SK-N-SH (cell line): ENCODE data around the gene C17orf113. TPM values are rescaled to one million over a fixed set of nuclear protein-coding genes. Genes with fewer than 3 reads are reported as not detected.
A peak's percentile ranks its signal among the peaks of the same experiment; 100 is the strongest.

Experiments
- CTCF ChIA-PET: fragments of 300-600, 350-600 bp; formaldehyde crosslinking; extraction: SDS; loops from one replicate; lab custom pipeline; 2021; lab: Yijun Ruan, JAX
- POLR2A ChIA-PET: fragments of 350-600 bp; sonication (Branson Sonifier 250); formaldehyde crosslinking; extraction: SDS; loops from one replicate; lab custom pipeline; 2020; ENCODE audit warnings: antibody characterized with exemption, inconsistent platforms; lab: Yijun Ruan, JAX
- DNase-seq: peaks from one replicate; pipeline ENCODE4 v3.0.0; 2012
- H2AFZ ChIP-seq: fragments of 200-600 bp; sonication (generic); 2 replicates; pipeline ENCODE4 v1.8.1; 2016; ENCODE audit warnings: antibody characterized with exemption, mild to moderate bottlenecking, low read depth
- H3F3A ChIP-seq: fragments of 200-600 bp; sonication (generic); replicated peaks from 2 replicates; pipeline ENCODE3; 2016; ENCODE audit warnings: antibody characterized with exemption, mild to moderate bottlenecking; ENCODE audit not compliant: insufficient read depth
- H3K27ac ChIP-seq, 2 experiments: fragments of 200-500 bp in 1 of 2; fragments of 200-600 bp in 1 of 2; sonication (Bioruptor generic) in 1 of 2; sonication (generic), shearing (Covaris generic) in 1 of 2; 2 replicates each; pipeline versions ENCODE4 v1.5.1 to v1.6.1; 2014 to 2016; ENCODE audit warnings: low read depth in 2 of 2, inconsistent platforms in 1 of 2, low read length in 1 of 2, mild to moderate bottlenecking in 1 of 2, mixed read lengths in 1 of 2
- H3K27me3 ChIP-seq: fragments of 200-600 bp; sonication (generic), shearing (Covaris generic); 2 replicates; pipeline ENCODE4 v1.6.1; 2016; ENCODE audit warnings: mixed run types; ENCODE audit not compliant: insufficient read depth
- H3K36me3 ChIP-seq, 2 experiments: fragments of 200-500 bp in 1 of 2; fragments of 200-600 bp in 1 of 2; sonication (Bioruptor generic) in 1 of 2; sonication (generic) in 1 of 2; replicated peaks in 1 of 2; 2 replicates each; pipeline versions ENCODE3 to v1.5.1; 2014 to 2016; ENCODE audit warnings: low read length in 1 of 2, mild to moderate bottlenecking in 1 of 2; ENCODE audit not compliant: insufficient read depth in 2 of 2, control insufficient read depth in 1 of 2
- H3K4me1 ChIP-seq, 2 experiments: fragments of 200-500 bp in 1 of 2; fragments of 200-600 bp in 1 of 2; sonication (Bioruptor generic) in 1 of 2; sonication (generic), shearing (Covaris generic) in 1 of 2; 2 replicates each; pipeline versions ENCODE4 v1.5.1 to v1.6.1; 2014 to 2016; ENCODE audit warnings: low read depth in 1 of 2, low read length in 1 of 2, mixed run types in 1 of 2; ENCODE audit not compliant: insufficient read depth in 2 of 2, control insufficient read depth in 1 of 2
- H3K4me2 ChIP-seq: fragments of 200-600 bp; sonication (generic), shearing (Covaris generic); 2 replicates; pipeline ENCODE4 v1.6.1; 2017; ENCODE audit warnings: mixed run types
- H3K4me3 ChIP-seq, 2 experiments: fragments of 200-500 bp in 1 of 2; fragments of 200-600 bp in 1 of 2; sonication (Bioruptor generic) in 1 of 2; sonication (generic), shearing (Covaris generic) in 1 of 2; 2 replicates each; pipeline versions ENCODE4 v1.5.1 to v1.8.1; 2014 to 2016; ENCODE audit warnings: low read depth in 2 of 2, inconsistent platforms in 1 of 2, low read length in 1 of 2, mild to moderate bottlenecking in 1 of 2, mixed read lengths in 1 of 2, moderate library complexity in 1 of 2
- H3K79me2 ChIP-seq: fragments of 200-600 bp; sonication (generic); 2 replicates; pipeline ENCODE4 v1.8.1; 2017; ENCODE audit warnings: mild to moderate bottlenecking; ENCODE audit not compliant: insufficient read depth
- H3K9ac ChIP-seq: fragments of 200-600 bp; sonication (generic); 2 replicates; pipeline ENCODE4 v1.6.1; 2017; ENCODE audit warnings: mixed run types
- H3K9me2 ChIP-seq: fragments of 200-600 bp; sonication (generic); 2 replicates; pipeline ENCODE4 v1.6.1; 2017; ENCODE audit warnings: mixed run types
- H3K9me3 ChIP-seq: fragments of 200-600 bp; sonication (generic); 2 replicates; pipeline ENCODE4 v1.6.1; 2017; ENCODE audit warnings: mixed run types, mild to moderate bottlenecking, moderate library complexity
- H4K20me1 ChIP-seq: fragments of 200-600 bp; sonication (generic); 2 replicates; pipeline ENCODE4 v1.6.1; 2017; ENCODE audit warnings: mild to moderate bottlenecking, mixed run types; ENCODE audit not compliant: insufficient read depth
- ELF1 ChIP-seq: IDR thresholded peaks from 2 replicates; pipeline ENCODE4 v1.4.0; 2012
- EP300 ChIP-seq, 2 experiments: IDR thresholded peaks; 2 replicates each; pipeline versions ENCODE4 v1.4.0 to v1.6.1; 2012; ENCODE audit warnings: borderline replicate concordance in 1 of 2, low read depth in 1 of 2, low read length in 1 of 2
- FOSL2 ChIP-seq: IDR thresholded peaks from 2 replicates; pipeline ENCODE4 v1.4.0; 2012; ENCODE audit warnings: low read depth, mild to moderate bottlenecking, moderate library complexity, borderline replicate concordance
- FOXM1 ChIP-seq: IDR thresholded peaks from 2 replicates; pipeline ENCODE4 v1.4.0; 2012; ENCODE audit warnings: low read depth, mild to moderate bottlenecking
- GABPA ChIP-seq: IDR thresholded peaks from 2 replicates; pipeline ENCODE4 v1.4.0; 2012; ENCODE audit warnings: low read depth, mild to moderate bottlenecking
- GATA2 ChIP-seq: sonication (generic); formaldehyde crosslinking; IDR thresholded peaks from 2 replicates; pipeline ENCODE4 v1.5.0; 2020; ENCODE audit warnings: mild to moderate bottlenecking, missing genetic modification reagents
- JUND ChIP-seq: IDR thresholded peaks from 2 replicates; pipeline ENCODE4 v1.4.0; 2012
- MEF2A ChIP-seq: IDR thresholded peaks from 2 replicates; pipeline ENCODE4 v1.4.0; 2012; ENCODE audit warnings: low read depth, borderline replicate concordance
- NRF1 ChIP-seq: IDR thresholded peaks from 2 replicates; pipeline ENCODE4 v1.6.1; 2012; ENCODE audit warnings: low read depth, mild to moderate bottlenecking, low read length
- POLR2AphosphoS5 ChIP-seq: IDR thresholded peaks from 2 replicates; pipeline ENCODE4 v1.6.1; 2012; ENCODE audit warnings: low read depth, low read length
- RAD21 ChIP-seq: IDR thresholded peaks from 2 replicates; pipeline ENCODE4 v1.6.1; 2012; ENCODE audit warnings: mild to moderate bottlenecking, low read length
- RCOR1 ChIP-seq: fragments of 150-350 bp; IDR thresholded peaks from 2 replicates; pipeline ENCODE4 v1.6.1; 2017; ENCODE audit warnings: antibody characterized with exemption, low read length
- RFX5 ChIP-seq: IDR thresholded peaks from 2 replicates; pipeline ENCODE4 v1.6.1; 2012; ENCODE audit warnings: mild to moderate bottlenecking, improper control_type of control experiment, low read length
- RXRA ChIP-seq: IDR thresholded peaks from 2 replicates; pipeline ENCODE4 v1.4.0; 2012; ENCODE audit warnings: low read depth, mild to moderate bottlenecking, borderline replicate concordance
- SIN3A ChIP-seq: IDR thresholded peaks from 2 replicates; pipeline ENCODE4 v1.6.1; 2012; ENCODE audit warnings: low read depth, mild to moderate bottlenecking, low read length, moderate library complexity, borderline replicate concordance
- YY1 ChIP-seq: IDR thresholded peaks from 2 replicates; pipeline ENCODE4 v1.4.0; 2012; ENCODE audit warnings: low read depth, mild to moderate bottlenecking
- WGBS: methylation state at CpG from one replicate; pipeline ENCODE4 v1.1.6; 2017; ENCODE audit warnings: low lambda C conversion rate; 5-methylcytosine and 5-hydroxymethylcytosine counted together
- polyA plus RNA-seq, 3 experiments: library from polyadenylated mRNA; depleted of rRNA; stranded (reverse); fragments of >200 nt; gene quantifications; 2 replicates each; pipeline ENCODE4 v1.2.3, GENCODE V29; 2012
- TF ChIP-seq, protein P1 (sequence below): fragments of 200-600 bp; sonication (generic); IDR thresholded peaks from 2 replicates; pipeline ENCODE4 v1.6.1; 2017; ENCODE audit warnings: antibody characterized with exemption, mild to moderate bottlenecking, moderate library complexity
- TF ChIP-seq, protein P2 (sequence below): IDR thresholded peaks from 2 replicates; pipeline ENCODE4 v1.4.0; 2012; ENCODE audit warnings: low read depth
- TF ChIP-seq, protein P3 (sequence below): IDR thresholded peaks from 2 replicates; pipeline ENCODE4 v1.6.1; 2012; ENCODE audit warnings: mild to moderate bottlenecking, low read depth, low read length, moderate library complexity
- TF ChIP-seq, protein P4 (sequence below): fragments of 150-350 bp; IDR thresholded peaks from 2 replicates; pipeline ENCODE4 v1.6.1; 2017; ENCODE audit warnings: antibody characterized with exemption, low read length, low read depth, borderline replicate concordance
- TF ChIP-seq, protein P5 (sequence below): fragments of 150-350 bp; IDR thresholded peaks from 2 replicates; pipeline ENCODE4 v1.6.1; 2016; ENCODE audit warnings: mild to moderate bottlenecking, low read depth, low read length

Gene C17orf113
- polyA plus RNA-seq, 1 of the 3 experiments (the other 2 are of a cell fraction): 0.44 TPM

DNA sequence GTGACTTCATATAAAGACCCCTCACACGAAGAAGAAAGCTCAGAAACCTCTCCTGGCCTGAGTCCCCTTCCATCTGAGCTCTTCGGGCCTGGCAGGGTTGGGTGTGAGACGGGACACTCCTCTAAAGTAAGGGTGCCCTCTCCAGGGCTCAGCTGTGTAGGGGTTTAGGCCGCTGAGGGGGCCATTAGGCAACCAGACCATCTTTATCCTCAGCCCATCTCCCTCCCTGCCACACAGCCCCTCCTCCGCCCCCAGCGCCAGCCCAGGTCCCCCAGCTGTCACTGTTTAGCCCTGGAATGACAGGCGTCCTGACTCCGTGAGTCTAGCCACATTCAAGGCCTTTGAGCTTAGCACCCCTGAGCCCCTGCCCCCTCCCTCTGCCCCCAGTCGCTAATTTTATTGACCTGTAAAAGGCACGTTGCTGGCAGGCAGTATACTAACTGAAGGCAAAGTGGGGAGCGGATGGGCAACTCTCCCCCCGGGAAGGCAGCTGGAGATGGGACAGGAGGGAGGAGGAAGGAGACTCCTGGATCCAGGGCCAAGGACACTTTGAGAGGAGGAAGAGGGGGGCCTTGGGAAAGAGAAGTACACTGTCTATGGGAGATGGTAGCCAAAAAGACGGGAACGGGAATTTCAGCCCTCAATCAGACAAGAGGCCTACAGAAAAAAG is 48.5 kb upstream of the C17orf113 start (continued):
- TF ChIP-seq, protein P1, sequence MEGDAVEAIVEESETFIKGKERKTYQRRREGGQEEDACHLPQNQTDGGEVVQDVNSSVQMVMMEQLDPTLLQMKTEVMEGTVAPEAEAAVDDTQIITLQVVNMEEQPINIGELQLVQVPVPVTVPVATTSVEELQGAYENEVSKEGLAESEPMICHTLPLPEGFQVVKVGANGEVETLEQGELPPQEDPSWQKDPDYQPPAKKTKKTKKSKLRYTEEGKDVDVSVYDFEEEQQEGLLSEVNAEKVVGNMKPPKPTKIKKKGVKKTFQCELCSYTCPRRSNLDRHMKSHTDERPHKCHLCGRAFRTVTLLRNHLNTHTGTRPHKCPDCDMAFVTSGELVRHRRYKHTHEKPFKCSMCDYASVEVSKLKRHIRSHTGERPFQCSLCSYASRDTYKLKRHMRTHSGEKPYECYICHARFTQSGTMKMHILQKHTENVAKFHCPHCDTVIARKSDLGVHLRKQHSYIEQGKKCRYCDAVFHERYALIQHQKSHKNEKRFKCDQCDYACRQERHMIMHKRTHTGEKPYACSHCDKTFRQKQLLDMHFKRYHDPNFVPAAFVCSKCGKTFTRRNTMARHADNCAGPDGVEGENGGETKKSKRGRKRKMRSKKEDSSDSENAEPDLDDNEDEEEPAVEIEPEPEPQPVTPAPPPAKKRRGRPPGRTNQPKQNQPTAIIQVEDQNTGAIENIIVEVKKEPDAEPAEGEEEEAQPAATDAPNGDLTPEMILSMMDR: no peak

DNA sequence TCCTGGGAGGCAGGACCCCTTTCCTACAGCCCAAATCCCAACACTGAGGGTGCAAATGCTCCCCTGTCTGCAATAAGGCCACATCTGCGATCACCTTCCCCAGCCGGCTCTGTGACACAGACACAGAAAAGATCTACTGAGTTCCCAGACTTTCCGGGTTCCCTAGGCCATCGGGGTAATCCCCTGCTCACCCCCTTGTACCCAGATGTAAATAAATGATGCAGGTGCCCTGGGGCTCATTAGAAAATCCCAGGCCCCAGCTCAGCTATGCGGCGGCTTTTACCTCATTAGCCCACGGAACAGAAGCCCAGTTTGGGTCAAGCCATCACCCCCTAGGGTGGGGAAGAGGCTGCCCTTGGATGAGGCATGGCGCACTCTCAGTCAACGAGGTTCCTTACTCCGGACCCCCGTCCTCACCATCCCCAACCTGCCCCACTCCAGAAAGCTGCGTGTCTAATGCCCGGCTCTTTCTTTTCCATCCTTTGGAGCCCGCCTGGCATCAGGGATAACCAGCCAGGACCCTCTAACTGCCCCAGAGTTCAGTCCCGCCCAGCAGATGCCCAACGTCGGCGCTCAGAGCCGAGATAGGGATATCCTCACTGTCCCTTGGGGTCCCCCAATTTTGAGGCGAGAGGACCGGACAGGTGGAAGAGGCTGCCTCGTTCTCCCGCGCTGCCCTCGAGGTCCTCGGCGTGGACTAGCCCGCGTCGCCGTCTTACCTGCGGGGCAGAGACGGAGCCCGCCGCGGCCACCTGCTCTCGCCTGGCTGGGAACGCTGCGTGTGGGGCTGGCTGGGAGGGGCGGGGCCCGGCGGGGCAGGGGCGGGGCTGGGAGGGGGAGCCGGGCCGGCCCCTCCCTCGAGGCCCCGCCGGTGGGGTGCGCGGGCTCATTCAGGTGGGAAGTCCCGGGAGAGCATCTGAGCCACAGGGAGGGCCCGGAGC is 47.6 kb upstream of the C17orf113 start, which contains the start of gene ZNF385C:
Gene ZNF385C (minus strand): TSS at position 783 of the 941 bp plus-strand sequence. CDS start 35,417 bp downstream, outside the sequence.
- ChIA-PET POLR2A (no interaction called here), CTCF (interaction anchor here (1.0 to 29.9 kb wide), 9 partner anchors 11 to 139 kb away, joined by 3 to 496 read pairs (median 4); partner anchors contain the start of genes DNAJC7 and NKIRAS2)
- Histone ChIP-seq H3K79me2 (no peaks in the 10 kb centered on the region), H3K4me2 (no peak within 1 kb of the TSS), H3F3A (no peaks in the 10 kb centered on the region), H3K9ac (no peak within 1 kb of the TSS), H2AFZ (no peak within 1 kb of the TSS), H3K36me3 (no peaks in the 10 kb centered on the region), H4K20me1 (no peaks in the 10 kb centered on the region), H3K9me2 (no peaks in the 10 kb centered on the region), H3K4me1 (peaks cover 0 to 8% of the 10 kb centered on the region in 2 experiments; a peak in 1 of 4 replicates), H3K4me3 (no peak within 1 kb of the TSS), H3K9me3 (no peaks in the 10 kb centered on the region), H3K27ac (no peak within 1 kb of the TSS), H3K27me3 (no peaks in the 10 kb centered on the region; the same call in 1 of the 2 replicates)
- peak; percentile 78 for DNase-seq
- no peak for TF ChIP-seq POLR2AphosphoS5
- no peak for TF ChIP-seq EP300 (IDR thresholded peaks at IDR 0.05; ENCODE audit: borderline replicate concordance in 1 of 2, low read depth in 1 of 2, low read length in 1 of 2)
- TF ChIP-seq FOXM1: no peak
- no peak for TF ChIP-seq RFX5
- no peak for TF ChIP-seq RAD21
- TF ChIP-seq, protein P2, sequence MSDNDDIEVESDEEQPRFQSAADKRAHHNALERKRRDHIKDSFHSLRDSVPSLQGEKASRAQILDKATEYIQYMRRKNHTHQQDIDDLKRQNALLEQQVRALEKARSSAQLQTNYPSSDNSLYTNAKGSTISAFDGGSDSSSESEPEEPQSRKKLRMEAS: no peak
- TF ChIP-seq, protein P3, sequence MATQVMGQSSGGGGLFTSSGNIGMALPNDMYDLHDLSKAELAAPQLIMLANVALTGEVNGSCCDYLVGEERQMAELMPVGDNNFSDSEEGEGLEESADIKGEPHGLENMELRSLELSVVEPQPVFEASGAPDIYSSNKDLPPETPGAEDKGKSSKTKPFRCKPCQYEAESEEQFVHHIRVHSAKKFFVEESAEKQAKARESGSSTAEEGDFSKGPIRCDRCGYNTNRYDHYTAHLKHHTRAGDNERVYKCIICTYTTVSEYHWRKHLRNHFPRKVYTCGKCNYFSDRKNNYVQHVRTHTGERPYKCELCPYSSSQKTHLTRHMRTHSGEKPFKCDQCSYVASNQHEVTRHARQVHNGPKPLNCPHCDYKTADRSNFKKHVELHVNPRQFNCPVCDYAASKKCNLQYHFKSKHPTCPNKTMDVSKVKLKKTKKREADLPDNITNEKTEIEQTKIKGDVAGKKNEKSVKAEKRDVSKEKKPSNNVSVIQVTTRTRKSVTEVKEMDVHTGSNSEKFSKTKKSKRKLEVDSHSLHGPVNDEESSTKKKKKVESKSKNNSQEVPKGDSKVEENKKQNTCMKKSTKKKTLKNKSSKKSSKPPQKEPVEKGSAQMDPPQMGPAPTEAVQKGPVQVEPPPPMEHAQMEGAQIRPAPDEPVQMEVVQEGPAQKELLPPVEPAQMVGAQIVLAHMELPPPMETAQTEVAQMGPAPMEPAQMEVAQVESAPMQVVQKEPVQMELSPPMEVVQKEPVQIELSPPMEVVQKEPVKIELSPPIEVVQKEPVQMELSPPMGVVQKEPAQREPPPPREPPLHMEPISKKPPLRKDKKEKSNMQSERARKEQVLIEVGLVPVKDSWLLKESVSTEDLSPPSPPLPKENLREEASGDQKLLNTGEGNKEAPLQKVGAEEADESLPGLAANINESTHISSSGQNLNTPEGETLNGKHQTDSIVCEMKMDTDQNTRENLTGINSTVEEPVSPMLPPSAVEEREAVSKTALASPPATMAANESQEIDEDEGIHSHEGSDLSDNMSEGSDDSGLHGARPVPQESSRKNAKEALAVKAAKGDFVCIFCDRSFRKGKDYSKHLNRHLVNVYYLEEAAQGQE: no peak
- no peak for TF ChIP-seq FOSL2
- TF ChIP-seq YY1: no peak
- TF ChIP-seq RXRA: no peak
- no peak for TF ChIP-seq RCOR1
- TF ChIP-seq SIN3A: no peak
- no peak for TF ChIP-seq MEF2A
- no peak for TF ChIP-seq ELF1
- TF ChIP-seq, protein P4, sequence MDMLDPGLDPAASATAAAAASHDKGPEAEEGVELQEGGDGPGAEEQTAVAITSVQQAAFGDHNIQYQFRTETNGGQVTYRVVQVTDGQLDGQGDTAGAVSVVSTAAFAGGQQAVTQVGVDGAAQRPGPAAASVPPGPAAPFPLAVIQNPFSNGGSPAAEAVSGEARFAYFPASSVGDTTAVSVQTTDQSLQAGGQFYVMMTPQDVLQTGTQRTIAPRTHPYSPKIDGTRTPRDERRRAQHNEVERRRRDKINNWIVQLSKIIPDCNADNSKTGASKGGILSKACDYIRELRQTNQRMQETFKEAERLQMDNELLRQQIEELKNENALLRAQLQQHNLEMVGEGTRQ: no peak
- TF ChIP-seq NRF1: no peak
- no peak for TF ChIP-seq GATA2 (CRISPR knock-in tag)
- no peak for TF ChIP-seq JUND
- TF ChIP-seq, protein P5, sequence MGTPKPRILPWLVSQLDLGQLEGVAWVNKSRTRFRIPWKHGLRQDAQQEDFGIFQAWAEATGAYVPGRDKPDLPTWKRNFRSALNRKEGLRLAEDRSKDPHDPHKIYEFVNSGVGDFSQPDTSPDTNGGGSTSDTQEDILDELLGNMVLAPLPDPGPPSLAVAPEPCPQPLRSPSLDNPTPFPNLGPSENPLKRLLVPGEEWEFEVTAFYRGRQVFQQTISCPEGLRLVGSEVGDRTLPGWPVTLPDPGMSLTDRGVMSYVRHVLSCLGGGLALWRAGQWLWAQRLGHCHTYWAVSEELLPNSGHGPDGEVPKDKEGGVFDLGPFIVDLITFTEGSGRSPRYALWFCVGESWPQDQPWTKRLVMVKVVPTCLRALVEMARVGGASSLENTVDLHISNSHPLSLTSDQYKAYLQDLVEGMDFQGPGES: no peak
- no peak for TF ChIP-seq GABPA
- 41% methylated on average over 20 of the region's 52 CpGs for WGBS
